Activated T-cell treated with anti-CD3 and anti-CD28 coated beads for 48 hours (primary cell): ENCODE measurements around the gene MYB.
"Not testable (repeated sequence)": the region's sequence is repeated elsewhere in the genome, so short reads cannot be mapped to it uniquely, and the experiment has no call there.

Experiments used
- DNase-seq: peaks from one replicate; pipeline ENCODE4 v3.0.0-alpha.2; 2020; ENCODE audit warnings: low read depth

Gene MYB

GRCh38 chr6:135180542-135181332 lies at the start of gene MYB:
MYB (plus strand) TSS chr6:135181308; CDS start chr6:135181514, 206 bp downstream.
- peak; percentile 74 for DNase-seq

GRCh38 chr6:135132776-135133175 lies 48.3 kb upstream of the MYB start:
- DNase-seq: no peak

GRCh38 chr6:135135835-135136234 lies 45.3 kb upstream of the MYB start:
- DNase-seq: no peak

- DNase-seq: no peak
These were observed 43.3 kb upstream of the MYB start for GRCh38 chr6:135137826-135138225.

GRCh38 chr6:135141182-135141581 lies 39.9 kb upstream of the MYB start:
- no peak for DNase-seq

- no peak for DNase-seq
These were observed 39.4 kb upstream of the MYB start for GRCh38 chr6:135141728-135142127.

GRCh38 chr6:135142232-135142631 lies 38.9 kb upstream of the MYB start:
- not testable (repeated sequence) for DNase-seq

GRCh38 chr6:135144673-135145062 lies 36.4 kb upstream of the MYB start:
- no peak for DNase-seq

GRCh38 chr6:135145063-135145800 lies 35.9 kb upstream of the MYB start:
- DNase-seq: no peak

GRCh38 chr6:135146162-135146934 lies 34.8 kb upstream of the MYB start:
- no peak for DNase-seq

- DNase-seq: no peak
These were observed 33.2 kb upstream of the MYB start for GRCh38 chr6:135147637-135148592.

- no peak for DNase-seq
These were observed 32.2 kb upstream of the MYB start for GRCh38 chr6:135148889-135149288.

- no peak for DNase-seq
These were observed 31.7 kb upstream of the MYB start for GRCh38 chr6:135149376-135149775.

- not testable (repeated sequence) for DNase-seq
These were observed 30.6 kb upstream of the MYB start for GRCh38 chr6:135150481-135150880.

GRCh38 chr6:135154125-135154524 lies 27.0 kb upstream of the MYB start:
- DNase-seq: not testable (repeated sequence)

- no peak for DNase-seq
These were observed 22.7 kb upstream of the MYB start for GRCh38 chr6:135158397-135158796.

- peak; percentile 52 for DNase-seq
These were observed 21.6 kb upstream of the MYB start for GRCh38 chr6:135159531-135159930.

- no peak for DNase-seq
These were observed 19.4 kb upstream of the MYB start for GRCh38 chr6:135161411-135162395.

- DNase-seq: peak; percentile 37
These were observed 18.2 kb upstream of the MYB start for GRCh38 chr6:135162678-135163439.

- peak; percentile 32 for DNase-seq
These were observed 17.7 kb upstream of the MYB start for GRCh38 chr6:135163440-135163738.
